GM21528 (cell line): ENCODE results near the gene RAX2.
"Not testable (repeated sequence)": the region's sequence is repeated elsewhere in the genome, so short reads cannot be mapped to it uniquely, and the experiment has no call there.

Experiments used
- ATAC-seq: cut with Tn5 transposase; IDR thresholded peaks from one replicate; pipeline ENCODE4 v1.9.1; 2021; ENCODE audit warnings: mild to moderate bottlenecking, moderate library complexity; ENCODE audit not compliant: unreplicated experiment, low FRiP score

Gene RAX2

GRCh38 chr19:3771906-3772455 lies at the start of gene RAX2:
Gene RAX2 (minus strand): TSS chr19:3772228. CDS start chr19:3771742, 486 bp downstream.
- no peak for ATAC-seq

- no peak for ATAC-seq
These were observed 49.1 kb upstream of the RAX2 start for GRCh38 chr19:3821156-3821555.

GRCh38 chr19:3819989-3820388 lies 48.0 kb upstream of the RAX2 start:
- ATAC-seq = no peak

GRCh38 chr19:3818918-3819317 lies 46.9 kb upstream of the RAX2 start:
- no peak for ATAC-seq

GRCh38 chr19:3818466-3818865 lies 46.4 kb upstream of the RAX2 start:
- ATAC-seq = no peak

GRCh38 chr19:3817761-3818160 lies 45.7 kb upstream of the RAX2 start:
- ATAC-seq = no peak

GRCh38 chr19:3816566-3817218 lies 44.7 kb upstream of the RAX2 start:
- ATAC-seq = no peak

- ATAC-seq = not testable (repeated sequence)
These were observed 44.1 kb upstream of the RAX2 start for GRCh38 chr19:3816148-3816547.

- ATAC-seq = no peak
These were observed 42.6 kb upstream of the RAX2 start for GRCh38 chr19:3814648-3815047.

GRCh38 chr19:3813473-3814392 lies 41.7 kb upstream of the RAX2 start:
- ATAC-seq = no peak

- ATAC-seq = no peak
These were observed 38.8 kb upstream of the RAX2 start for GRCh38 chr19:3810708-3811355.

GRCh38 chr19:3809881-3810707 lies 38.1 kb upstream of the RAX2 start:
- no peak for ATAC-seq

- no peak for ATAC-seq
These were observed 36.6 kb upstream of the RAX2 start for GRCh38 chr19:3808420-3809143.

- ATAC-seq = no peak
These were observed 35.7 kb upstream of the RAX2 start for GRCh38 chr19:3807574-3808354.

GRCh38 chr19:3807131-3807480 lies 35.1 kb upstream of the RAX2 start:
- ATAC-seq = no peak

GRCh38 chr19:3805859-3806258 lies 33.8 kb upstream of the RAX2 start:
- no peak for ATAC-seq

- no peak for ATAC-seq
These were observed 32.4 kb upstream of the RAX2 start for GRCh38 chr19:3804429-3804828.

GRCh38 chr19:3803986-3804385 lies 32.0 kb upstream of the RAX2 start:
- ATAC-seq = no peak
